GM12878 (cell line): ENCODE data around the gene POLR3A. TPM values are rescaled to one million over a fixed set of nuclear protein-coding genes. Genes with fewer than 3 reads are reported as not detected.

Source experiments
- ATAC-seq: fragments of 200-7000 bp; cut with Tn5 transposase; 3 replicates; pipeline ENCODE4 v1.9.1; 2020; ENCODE audit warnings: mild to moderate bottlenecking, moderate library complexity
- BruUV-seq: library from RNA; stranded (reverse); fragments of 400-500 nt; replicated peaks from 2 replicates; lab custom pipeline; 2021; lab: Mats Ljungman, UMichigan
- CTCF ChIA-PET: fragments of 300-600 bp; sonication (Branson Sonifier 250); formaldehyde crosslinking; extraction: SDS; loops from one replicate; lab custom pipeline; 2021; ENCODE audit warnings: inconsistent platforms; lab: Yijun Ruan, JAX
- POLR2A ChIA-PET: fragments of 350-600 bp; formaldehyde crosslinking; extraction: SDS; loops from one replicate; lab custom pipeline; 2021; ENCODE audit warnings: inconsistent platforms; lab: Charles Lee
- RAD21 ChIA-PET: fragments of 300-600 bp; sonication (Branson Sonifier 250); formaldehyde crosslinking; loops from one replicate; lab custom pipeline; 2023; ENCODE audit warnings: antibody characterized with exemption; ENCODE audit not compliant: unreplicated experiment; lab: Charles Lee
- SMC1A ChIA-PET: fragments of 300-600 bp; sonication (Branson Sonifier 250); formaldehyde crosslinking; loops from one replicate; lab custom pipeline; 2023; ENCODE audit not compliant: unreplicated experiment, uncharacterized antibody; lab: Charles Lee
- DNase-seq: peaks from one replicate; pipeline ENCODE4 v3.0.0-alpha.2; 2011; ENCODE audit warnings: low read depth, low spot score
- FAIRE-seq: peaks from 3 replicates; lab custom pipeline; 2011; peaks lifted over from hg19 to GRCh38; lab: Jason Lieb, UNC
- H2AFZ ChIP-seq: 2 replicates; pipeline ENCODE4 v1.6.0; 2011; ENCODE audit warnings: low read depth, low read length, control low read depth; ENCODE audit not compliant: control insufficient read depth
- H3K27ac ChIP-seq: 2 replicates; pipeline ENCODE4 v1.5.1; 2011; ENCODE audit warnings: control low read depth; ENCODE audit not compliant: control insufficient read depth, insufficient read depth
- H3K27me3 ChIP-seq, 2 experiments: replicated peaks in 1 of 2; 2 replicates each; pipeline versions ENCODE4 v1.6.0 to v1.6.1; 2011; ENCODE audit warnings: low read length in 1 of 2; ENCODE audit not compliant: control insufficient read depth in 2 of 2, insufficient read depth in 2 of 2
- H3K36me3 ChIP-seq, 2 experiments: 2 replicates each; pipeline ENCODE4 v1.5.1; 2011; ENCODE audit warnings: low read length in 1 of 2; ENCODE audit not compliant: control insufficient read depth in 2 of 2, insufficient read depth in 2 of 2
- H3K4me1 ChIP-seq: 2 replicates; pipeline ENCODE4 v1.6.1; 2011; ENCODE audit warnings: mild to moderate bottlenecking, low read length, moderate library complexity, mixed read lengths; ENCODE audit not compliant: control insufficient read depth, insufficient read depth
- H3K4me2 ChIP-seq: 2 replicates; pipeline ENCODE4 v1.6.0; 2011; ENCODE audit warnings: control low read depth; ENCODE audit not compliant: control insufficient read depth, insufficient read depth
- H3K4me3 ChIP-seq: fragments of 200-600 bp; sonication (generic); 2 replicates; pipeline ENCODE4 v1.5.1; 2016
- H3K79me2 ChIP-seq: 2 replicates; pipeline ENCODE4 v1.6.0; 2011; ENCODE audit warnings: low read length; ENCODE audit not compliant: control insufficient read depth, insufficient read depth
- H3K9ac ChIP-seq: 2 replicates; pipeline ENCODE4 v1.8.0; 2011; ENCODE audit warnings: low read length, control low read depth, mixed read lengths; ENCODE audit not compliant: control insufficient read depth, insufficient read depth
- H3K9me3 ChIP-seq: replicated peaks from 3 replicates; pipeline ENCODE4 v1.5.1; 2011; ENCODE audit warnings: mild to moderate bottlenecking, low read length; ENCODE audit not compliant: control insufficient read depth, insufficient read depth
- H4K20me1 ChIP-seq: 2 replicates; pipeline ENCODE4 v1.6.0; 2011; ENCODE audit not compliant: control insufficient read depth, insufficient read depth
- CBFB ChIP-seq: IDR thresholded peaks from 2 replicates; pipeline ENCODE4 v1.6.1; 2016; ENCODE audit warnings: antibody characterized with exemption, low read depth
- HSF1 ChIP-seq: fragments of 150-350 bp; IDR thresholded peaks from 2 replicates; pipeline ENCODE4 v1.6.1; 2014; ENCODE audit warnings: mild to moderate bottlenecking, low read depth, low read length
- PRDM15 ChIP-seq: fragments of 450-650 bp; formaldehyde crosslinking; IDR thresholded peaks from 2 replicates; pipeline ENCODE4 v1.4.0; 2020; ENCODE audit warnings: mild to moderate bottlenecking, moderate library complexity
- SIN3A ChIP-seq: IDR thresholded peaks from 2 replicates; pipeline ENCODE4 v1.6.1; 2012; ENCODE audit warnings: low read depth, low read length, improper control_type of control experiment
- WGBS: methylation state at CpG from one replicate; pipeline ENCODE4 v1.1.6; 2016; ENCODE audit warnings: low lambda C conversion rate; ENCODE audit not compliant: insufficient replicate concordance, insufficient coverage; ENCODE audit errors: missing lambda C conversion rate; 5-methylcytosine and 5-hydroxymethylcytosine counted together
- in situ Hi-C: fragments of 300-500 bp; cut with MboI; formaldehyde crosslinking; loops from 9 replicates; pipeline ENCODE4 v1.14.3; 2018; ENCODE audit warnings: mixed read lengths
- intact Hi-C: fragments of 100-400 bp; cut with micrococcal nuclease; formaldehyde crosslinking; loops from one replicate; pipeline ENCODE4 v1.14.2; 2022; ENCODE audit not compliant: unreplicated experiment
- polyA plus RNA-seq, 11 experiments: library from polyadenylated mRNA; depleted of rRNA in 4 of 11; unstranded in 6 of 11; stranded (reverse) in 5 of 11; fragments of >200 nt; fragmentation: Nextera tagmentation in 4 of 11; fragmentation: Illumina TruSeq in 1 of 11; extraction: Ambion mirVana in 4 of 11; extraction: Trizol in 1 of 11; gene quantifications; 1 replicate in 1 of 11; 2 replicates in 10 of 11; pipeline versions ENCODE4 v1.2.1 to v1.2.3, GENCODE V29; 2011 to 2016; ENCODE audit warnings: inconsistent platforms in 2 of 11, missing spikeins in 2 of 11, low read depth in 1 of 11
- total RNA-seq, 4 experiments: library from RNA; depleted of rRNA in 3 of 4; stranded (reverse); fragments of >200 nt in 3 of 4; fragmentation: Illumina TruSeq in 1 of 4; extraction: Trizol in 1 of 4; gene quantifications; 2 replicates each; pipeline versions ENCODE4 v1.2.1 to v1.2.3, GENCODE V29; 2013 to 2021

The POLR3A gene
- total and polyA plus RNA-seq, 10 of the 15 experiments (the other 5 are each of a cell fraction or from before 2014, with no cell fraction given), result 5.4 to 20.4 (median 14.4) TPM

GRCh38 chr10:77944519-77944918 is 84.8 kb downstream of the POLR3A start:
- POLR2A ChIA-PET, result interaction anchor here (0.7 kb wide), 1 partner anchor 33 kb away, joined by 3 read pairs; no protein-coding TSS in a partner anchor
- ATAC-seq (no peak), DNase-seq (no peak), FAIRE-seq (no peak)
- CTCF ChIA-PET, result no interaction called here
- Histone ChIP-seq H3K9ac (no peak overlapping the region), H3K9me3 (no peaks in the 10 kb centered on the region), H3K27ac (no peak overlapping the region), H3K27me3 (no peaks in the 10 kb centered on the region), H3K4me2 (no peak overlapping the region), H3K36me3 (no peaks in the 10 kb centered on the region), H3K4me3 (no peak overlapping the region), H3K79me2 (no peaks in the 10 kb centered on the region), H3K4me1 (no peaks in the 10 kb centered on the region), H4K20me1 (no peaks in the 10 kb centered on the region), H2AFZ (no peak overlapping the region)
- TF ChIP-seq HSF1, result no peak
- SMC1A ChIA-PET, result no interaction called here
- in situ Hi-C loops, result no loop called here
- no TSS peak for BruUV-seq
- WGBS, result 3% methylated on average over 4 of the region's 4 CpGs
- RAD21 ChIA-PET, result no interaction called here
- intact Hi-C loops, result no loop called here

GRCh38 chr10:77943121-77943901 is 86.0 kb downstream of the POLR3A start:
- FAIRE-seq, result no peak
- no TSS peak for BruUV-seq
- SMC1A ChIA-PET, result no interaction called here
- DNase-seq, result no peak
- Histone ChIP-seq H3K27me3 (no peaks in the 10 kb centered on the region), H3K79me2 (no peaks in the 10 kb centered on the region), H3K9ac (no peak overlapping the region), H3K4me2 (no peak overlapping the region), H2AFZ (no peak overlapping the region), H3K4me1 (no peaks in the 10 kb centered on the region), H3K4me3 (no peak overlapping the region), H3K36me3 (no peaks in the 10 kb centered on the region), H3K27ac (no peak overlapping the region), H3K9me3 (no peaks in the 10 kb centered on the region), H4K20me1 (no peaks in the 10 kb centered on the region)
- no peak; the same call in 2 of the 3 replicates for ATAC-seq
- RAD21 ChIA-PET, result no interaction called here
- POLR2A ChIA-PET, result no interaction called here
- CTCF ChIA-PET, result no interaction called here
- WGBS, result 49% methylated on average over 8 of the region's 8 CpGs
- in situ Hi-C loops (no loop called here), intact Hi-C loops (no loop called here)
- TF ChIP-seq PRDM15 (CRISPR knock-in tag) (no peak), CBFB (no peak), SIN3A (no peak)
